Uterus (tissue), 4 donors: ENCODE measurements around the gene GAS2L2. TPM values are rescaled to one million over a fixed set of nuclear protein-coding genes. Genes with fewer than 3 reads are reported as not detected.
"Not testable (repeated sequence)": the region's sequence is repeated elsewhere in the genome, so short reads cannot be mapped to it uniquely, and the experiment has no call there.

ENCODE experiments used
- DNase-seq, 2 donors: peaks; one replicate each; pipeline ENCODE4 v3.0.0-alpha.2; 2019 to 2020
- H3K27ac ChIP-seq, 2 donors: fragments of 200-600 bp; sonication (generic); 1 replicate in 1 of 2; 2 replicates in 1 of 2; pipeline ENCODE4 v1.5.1; 2016 to 2018
- H3K27me3 ChIP-seq, 2 donors: fragments of 200-600 bp; sonication (generic); one replicate each; pipeline ENCODE4 v1.5.1; 2018 to 2019; ENCODE audit warnings: control low read depth in 1 of 2
- H3K36me3 ChIP-seq, 2 donors: fragments of 200-600 bp; sonication (generic); one replicate each; pipeline ENCODE4 v1.5.1; 2019; ENCODE audit warnings: control low read depth in 1 of 2
- H3K4me1 ChIP-seq, 2 donors: fragments of 200-600 bp; sonication (generic); one replicate each; pipeline ENCODE4 v1.5.1; 2018 to 2019; ENCODE audit warnings: control low read depth in 1 of 2
- H3K4me3 ChIP-seq, 2 donors: fragments of 200-600 bp; sonication (generic); 1 replicate in 1 of 2; 2 replicates in 1 of 2; pipeline ENCODE4 v1.5.1; 2018 to 2019; ENCODE audit warnings: mild to moderate bottlenecking in 1 of 2
- H3K9me3 ChIP-seq, 2 donors: fragments of 200-600 bp; sonication (generic); one replicate each; pipeline ENCODE4 v1.5.1; 2019; ENCODE audit warnings: control low read depth in 1 of 2
- CTCF ChIP-seq, 4 experiments: fragments of 200-600 bp in 2 of 4; fragments of 450-650 bp in 2 of 4; sonication (generic) in 2 of 4; IDR thresholded peaks; one replicate each; pipeline ENCODE4 v1.5.1; 2016 to 2019; ENCODE audit warnings: antibody characterized with exemption in 4 of 4, mild to moderate bottlenecking in 2 of 4, moderate library complexity in 1 of 4
- POLR2A ChIP-seq, 2 donors: fragments of 450-650 bp; IDR thresholded peaks; one replicate each; pipeline ENCODE4 v1.6.1; 2016; ENCODE audit warnings: antibody characterized with exemption in 2 of 2, mild to moderate bottlenecking in 1 of 2, moderate library complexity in 1 of 2
- intact Hi-C: fragments of 100-400 bp; cut with DNase I; formaldehyde crosslinking; loops from one replicate; pipeline ENCODE4 v1.15.1; 2023; ENCODE audit warnings: low total_unique reads
- total RNA-seq, 4 donors: library from RNA; depleted of rRNA in 3 of 4; stranded (reverse); fragments of >200 nt in 3 of 4; gene quantifications; one replicate each; pipeline versions ENCODE4 v1.1.0 to v1.2.4, GENCODE V29; 2014 to 2023
- donor health status: DM: yes; HTN: yes; CAD: no.

Gene GAS2L2
- total RNA-seq, 4 donors from 2014 or later = 0.69 TPM; not detected in 3

DNA sequence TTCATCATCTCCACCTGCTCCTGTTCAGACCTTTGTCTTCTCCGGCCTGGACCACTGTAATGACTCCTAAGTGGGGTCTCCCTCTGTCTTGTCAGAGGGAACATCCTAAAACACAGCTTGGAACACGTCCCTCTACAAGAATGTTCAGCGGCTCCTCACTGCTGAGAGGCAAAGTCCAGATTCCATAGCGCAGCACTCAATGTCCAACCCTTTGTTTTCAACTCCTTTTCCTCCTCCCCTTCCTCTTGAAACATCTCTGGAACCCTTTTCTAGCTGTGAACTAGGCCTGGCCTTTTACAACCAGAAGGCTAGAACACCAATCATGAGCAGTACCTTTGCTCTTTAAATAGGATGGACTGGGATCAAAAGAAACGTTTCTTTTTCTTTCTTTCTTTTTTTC, 8.6 kb upstream of the GAS2L2 start:
- TF ChIP-seq CTCF (IDR thresholded peaks at IDR 0.05) (no peak), POLR2A (IDR thresholded peaks at IDR 0.05) (no peak)
- intact Hi-C loops = no loop called here
- Histone ChIP-seq H3K36me3 (no peaks in the 10 kb centered on the region), H3K4me1 (no peaks in the 10 kb centered on the region), H3K4me3 (no peak overlapping the region), H3K27ac (no peak overlapping the region), H3K9me3 (no peaks in the 10 kb centered on the region), H3K27me3 (no peaks in the 10 kb centered on the region)
- no peak for DNase-seq

GRCh38 chr17:35760587-35760986, 7.5 kb upstream of the GAS2L2 start, which contains the start of gene C17orf50:
TSS of gene C17orf50 (plus strand) at chr17:35760887. CDS start at chr17:35760942, 55 bp downstream.
- no peaks in the 10 kb centered on the region for H3K27me3 ChIP-seq

GRCh38 chr17:35757243-35757642, 4.2 kb upstream of the GAS2L2 start:
- intact Hi-C loops = no loop called here
- Histone ChIP-seq H3K27ac (no peak overlapping the region), H3K4me3 (no peak overlapping the region), H3K9me3 (no peaks in the 10 kb centered on the region), H3K36me3 (no peaks in the 10 kb centered on the region), H3K27me3 (peaks cover 0 to 2% of the 10 kb centered on the region in 2 donors), H3K4me1 (peaks cover 0 to 4% of the 10 kb centered on the region in 2 donors)
- DNase-seq = no peak
- TF ChIP-seq CTCF (IDR thresholded peaks at IDR 0.05) = no peak

More at GRCh38 chr17:35760587-35760986, 7.5 kb upstream of the GAS2L2 start, which contains the start of gene C17orf50:
- intact Hi-C loops = no loop called here
- no peaks in the 10 kb centered on the region for H3K36me3 ChIP-seq
- no peaks in the 10 kb centered on the region for H3K9me3 ChIP-seq
- DNase-seq = no peak
- no peaks in the 10 kb centered on the region for H3K4me1 ChIP-seq
- no peak within 1 kb of the TSS for H3K4me3 ChIP-seq
- TF ChIP-seq POLR2A (IDR thresholded peaks at IDR 0.05) (no peak), CTCF (IDR thresholded peaks at IDR 0.05) (no peak)
- no peak within 1 kb of the TSS for H3K27ac ChIP-seq

DNA sequence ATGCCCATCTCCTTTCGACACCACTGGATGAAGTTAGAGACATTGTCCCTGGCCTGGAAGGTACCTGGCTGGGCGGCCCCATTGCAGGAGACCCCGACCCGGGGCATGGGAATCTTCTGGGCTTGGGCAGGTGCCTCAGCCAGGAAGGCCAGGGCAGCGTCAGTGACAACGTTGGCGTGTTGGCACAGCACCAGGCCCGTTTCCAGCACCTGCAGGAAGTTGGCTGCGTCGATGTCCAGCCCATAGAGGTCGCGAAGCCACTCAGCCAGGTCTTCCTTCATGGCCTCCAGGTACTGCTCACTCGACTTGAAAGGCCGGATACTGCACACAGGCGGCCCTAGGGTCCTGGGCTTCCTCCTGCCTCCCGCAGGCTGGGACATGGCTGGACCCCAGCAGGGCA, 568 bp downstream of the GAS2L2 start:
- Histone ChIP-seq H3K27me3 (peaks cover 5 to 11% of the 10 kb centered on the region in 2 donors), H3K27ac (no peak overlapping the region), H3K4me1 (peaks cover 0 to 4% of the 10 kb centered on the region in 2 donors), H3K36me3 (no peaks in the 10 kb centered on the region), H3K9me3 (no peaks in the 10 kb centered on the region), H3K4me3 (no peak overlapping the region)
- DNase-seq = no peak
- intact Hi-C loops = loop anchor here (5.0 kb wide), 1 partner anchor 435 kb away; no protein-coding TSS in a partner anchor
- TF ChIP-seq POLR2A (IDR thresholded peaks at IDR 0.05) (no peak), CTCF (IDR thresholded peaks at IDR 0.05) (no peak)

DNA sequence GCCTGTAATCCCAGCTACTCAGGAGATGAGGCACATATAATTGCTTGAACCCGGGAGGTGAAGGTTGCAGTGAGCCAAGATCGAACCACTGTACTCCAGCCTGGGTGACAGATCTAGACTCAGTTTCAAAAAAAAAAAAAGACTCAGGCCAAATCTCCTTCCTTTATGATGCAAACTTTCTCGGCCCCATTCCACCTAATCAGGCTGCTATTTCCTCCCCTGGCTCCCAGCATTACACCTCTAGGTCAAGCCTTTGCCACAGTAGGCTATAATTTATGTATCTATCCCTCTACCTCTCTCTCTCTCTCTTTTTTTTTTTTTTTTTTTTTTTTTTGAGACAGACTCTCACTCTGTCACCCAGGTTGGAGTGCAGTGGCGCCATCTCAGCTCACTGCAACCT, 1.5 kb downstream of the GAS2L2 start:
- not testable (repeated sequence) for DNase-seq, H3K9me3 ChIP-seq, H3K27ac ChIP-seq, H3K36me3 ChIP-seq, H3K4me1 ChIP-seq, H3K4me3 ChIP-seq
- intact Hi-C loops = loop anchor here (5.0 kb wide), 1 partner anchor 434 kb away; no protein-coding TSS in a partner anchor
- H3K27me3 ChIP-seq = peaks cover 5 to 11% of the 10 kb centered on the region in 2 donors
